Fibroblast of lung (primary cell): ENCODE data around the gene BRD7. TPM values are rescaled to one million over a fixed set of nuclear protein-coding genes. Genes with fewer than 3 reads are reported as not detected.

ENCODE experiments used
- DNase-seq, 2 donors: peaks; one replicate each; pipeline versions ENCODE4 v3.0.0 to v3.0.0-alpha.2; 2010; ENCODE audit warnings: low read depth in 2 of 2
- H2AFZ ChIP-seq: 2 replicates; pipeline ENCODE4 v1.5.1; 2012; ENCODE audit warnings: low read length, control low read depth, inconsistent platforms
- H3K27ac ChIP-seq: 2 replicates; pipeline ENCODE4 v1.5.1; 2011; ENCODE audit warnings: low read length, control low read depth; ENCODE audit not compliant: insufficient read depth
- H3K27me3 ChIP-seq: 2 replicates; pipeline ENCODE4 v1.5.1; 2011; ENCODE audit warnings: mild to moderate bottlenecking, low read length; ENCODE audit not compliant: control insufficient read depth, insufficient read depth
- H3K36me3 ChIP-seq: 2 replicates; pipeline ENCODE4 v1.5.1; 2011; ENCODE audit warnings: low read length; ENCODE audit not compliant: control insufficient read depth, insufficient read depth
- H3K4me1 ChIP-seq: 2 replicates; pipeline ENCODE4 v1.5.1; 2011; ENCODE audit warnings: low read length; ENCODE audit not compliant: control insufficient read depth, insufficient read depth; ENCODE audit errors: extremely low read depth
- H3K4me2 ChIP-seq: 2 replicates; pipeline ENCODE4 v1.5.1; 2011; ENCODE audit warnings: low read length, control low read depth; ENCODE audit not compliant: insufficient read depth; ENCODE audit errors: extremely low read depth
- H3K4me3 ChIP-seq, 4 experiments: fragments of 200-600 bp in 1 of 4; sonication (generic) in 1 of 4; replicated peaks in 1 of 4; 2 replicates each; pipeline ENCODE4 v1.5.1; 2011 to 2016; ENCODE audit warnings: low read length in 4 of 4, low read depth in 3 of 4, mild to moderate bottlenecking in 3 of 4, control low read depth in 2 of 4, inconsistent platforms in 1 of 4, mixed read lengths in 1 of 4; ENCODE audit not compliant: insufficient read depth in 1 of 4; ENCODE audit errors: control extremely low read depth in 1 of 4
- H3K79me2 ChIP-seq: 2 replicates; pipeline ENCODE4 v1.5.1; 2012; ENCODE audit warnings: mild to moderate bottlenecking, low read length, inconsistent platforms; ENCODE audit not compliant: control insufficient read depth, insufficient read depth
- H3K9ac ChIP-seq: 2 replicates; pipeline ENCODE4 v1.5.1; 2011; ENCODE audit warnings: mild to moderate bottlenecking, low read length, control low read depth; ENCODE audit not compliant: insufficient read depth
- H3K9me3 ChIP-seq: 2 replicates; pipeline ENCODE4 v1.5.1; 2012; ENCODE audit warnings: low read depth, low read length; ENCODE audit not compliant: control insufficient read depth, insufficient read depth
- H4K20me1 ChIP-seq: 2 replicates; pipeline ENCODE4 v1.5.1; 2011; ENCODE audit warnings: low read length; ENCODE audit not compliant: control insufficient read depth, insufficient read depth; ENCODE audit errors: extremely low read depth
- EZH2 ChIP-seq: IDR thresholded peaks from 2 replicates; pipeline ENCODE4 v1.5.1; 2012; ENCODE audit warnings: low read length, control low read depth, mild to moderate bottlenecking; ENCODE audit errors: missing control alignments
- polyA plus RNA-seq, 2 donors: library from polyadenylated mRNA; depleted of rRNA in 1 of 2; stranded (reverse) in 1 of 2; unstranded in 1 of 2; fragments of >200 nt; gene quantifications; 2 replicates each; pipeline ENCODE4 v1.2.1, GENCODE V29; 2011 to 2012; ENCODE audit warnings: missing spikeins in 1 of 2
- total RNA-seq: library from RNA; depleted of rRNA; stranded (reverse); fragments of >200 nt; gene quantifications from 2 replicates; pipeline ENCODE4 v1.2.1, GENCODE V29; 2014
- TF ChIP-seq, protein P1 (sequence below), 2 donors: IDR thresholded peaks in 1 of 2; conservative IDR thresholded peaks in 1 of 2; 1 replicate in 1 of 2; 2 replicates in 1 of 2; pipeline ENCODE4 v1.5.1; 2011 to 2012; ENCODE audit warnings: low read length in 2 of 2, control low read depth in 1 of 2, inconsistent platforms in 1 of 2, low read depth in 1 of 2, mild to moderate bottlenecking in 1 of 2

Gene BRD7
- total and polyA plus RNA-seq, 2 donors (not counting 1 experiment from before 2014, with no cell fraction given), result 50.0 to 51.5 TPM

DNA sequence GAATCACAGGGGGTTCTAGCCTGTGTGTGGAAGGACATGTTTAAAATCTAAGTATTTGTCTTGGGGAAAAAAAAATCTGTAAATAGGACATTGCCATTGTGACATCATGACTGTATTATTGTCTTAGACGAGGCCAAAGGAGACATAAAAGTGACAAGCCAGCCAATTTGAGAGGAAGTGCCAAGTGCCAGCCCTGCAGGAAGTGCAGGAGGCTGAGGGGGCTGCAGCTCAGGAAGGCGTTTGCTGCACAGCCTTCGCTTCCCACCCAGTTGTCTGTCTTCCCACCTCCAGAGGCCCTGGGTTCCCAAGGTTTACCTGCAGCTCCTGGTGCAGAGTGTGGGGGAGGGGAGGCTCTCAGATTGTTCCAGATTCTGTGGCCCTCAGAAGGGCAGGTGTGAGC lies 101.1 kb downstream of the BRD7 start:
- H3K27ac ChIP-seq, result no peak overlapping the region
- H3K36me3 ChIP-seq, result no peaks in the 10 kb centered on the region
- H2AFZ ChIP-seq, result no peak overlapping the region
- no peak for DNase-seq
- H3K4me3 ChIP-seq, result no peak overlapping the region
- peak overlapping the region; percentile 90 for H3K4me2 ChIP-seq
- no peaks in the 10 kb centered on the region for H4K20me1 ChIP-seq
- H3K9ac ChIP-seq, result no peak overlapping the region
- TF ChIP-seq, protein P1, sequence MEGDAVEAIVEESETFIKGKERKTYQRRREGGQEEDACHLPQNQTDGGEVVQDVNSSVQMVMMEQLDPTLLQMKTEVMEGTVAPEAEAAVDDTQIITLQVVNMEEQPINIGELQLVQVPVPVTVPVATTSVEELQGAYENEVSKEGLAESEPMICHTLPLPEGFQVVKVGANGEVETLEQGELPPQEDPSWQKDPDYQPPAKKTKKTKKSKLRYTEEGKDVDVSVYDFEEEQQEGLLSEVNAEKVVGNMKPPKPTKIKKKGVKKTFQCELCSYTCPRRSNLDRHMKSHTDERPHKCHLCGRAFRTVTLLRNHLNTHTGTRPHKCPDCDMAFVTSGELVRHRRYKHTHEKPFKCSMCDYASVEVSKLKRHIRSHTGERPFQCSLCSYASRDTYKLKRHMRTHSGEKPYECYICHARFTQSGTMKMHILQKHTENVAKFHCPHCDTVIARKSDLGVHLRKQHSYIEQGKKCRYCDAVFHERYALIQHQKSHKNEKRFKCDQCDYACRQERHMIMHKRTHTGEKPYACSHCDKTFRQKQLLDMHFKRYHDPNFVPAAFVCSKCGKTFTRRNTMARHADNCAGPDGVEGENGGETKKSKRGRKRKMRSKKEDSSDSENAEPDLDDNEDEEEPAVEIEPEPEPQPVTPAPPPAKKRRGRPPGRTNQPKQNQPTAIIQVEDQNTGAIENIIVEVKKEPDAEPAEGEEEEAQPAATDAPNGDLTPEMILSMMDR (conservative IDR thresholded peaks at IDR 0.05 in 1 of 2, IDR thresholded peaks at IDR 0.05 in 1 of 2; ENCODE audit: low read depth in 1 of 2, low read length in 2 of 2), result no peak
- no peak for TF ChIP-seq EZH2
- H3K27me3 ChIP-seq, result no peaks in the 10 kb centered on the region
- peaks cover 2% of the 10 kb centered on the region for H3K79me2 ChIP-seq
- peaks cover 15% of the 10 kb centered on the region for H3K4me1 ChIP-seq
- H3K9me3 ChIP-seq, result no peaks in the 10 kb centered on the region

DNA sequence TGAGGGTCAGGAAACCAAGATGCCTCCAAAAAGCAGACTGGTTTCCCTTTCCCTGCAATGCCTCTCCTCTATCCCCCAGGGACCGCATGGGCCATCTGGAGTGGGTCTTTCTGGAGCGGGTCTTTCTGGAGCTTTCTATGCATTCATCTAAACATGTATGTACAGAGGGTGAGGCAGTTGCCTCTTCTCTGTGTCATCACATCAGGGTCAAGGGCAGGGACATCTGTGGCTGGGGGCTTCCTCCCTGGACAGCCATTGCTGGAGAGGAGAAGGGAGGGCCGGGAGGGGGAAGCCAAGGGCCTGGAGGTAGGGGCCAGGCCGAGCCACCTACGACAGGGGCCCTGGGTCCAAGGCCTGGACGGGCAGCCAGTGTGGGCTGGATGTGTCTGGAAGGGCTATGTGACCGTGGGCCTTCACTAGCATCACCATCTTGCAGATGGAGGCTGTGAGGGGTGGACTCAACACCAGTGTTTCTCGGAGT lies 101.6 kb downstream of the BRD7 start:
- Histone ChIP-seq H3K79me2 (peaks cover 2% of the 10 kb centered on the region), H2AFZ (no peak overlapping the region)

GRCh38 chr16:50266337-50267091 lies 102.3 kb downstream of the BRD7 start, which contains the start of gene ADCY7:
Gene ADCY7 (plus strand): TSS chr16:50266551. CDS start chr16:50288180, 21,629 bp downstream.
- DNase-seq, result peak; percentile 76 to 91
- H3K79me2 ChIP-seq, result peaks cover 2% of the 10 kb centered on the region

More for the DNA sequence above, 101.6 kb downstream of the BRD7 start:
- H3K4me2 ChIP-seq, result peak overlapping the region; percentile 90
- H3K27me3 ChIP-seq, result no peaks in the 10 kb centered on the region
- H4K20me1 ChIP-seq, result no peaks in the 10 kb centered on the region
- H3K4me1 ChIP-seq, result peaks cover 15% of the 10 kb centered on the region
- H3K4me3 ChIP-seq, result peak overlapping the region in 2 of 4 experiments; percentile 21 to 55
- TF ChIP-seq, protein P1 (conservative IDR thresholded peaks at IDR 0.05 in 1 of 2, IDR thresholded peaks at IDR 0.05 in 1 of 2; ENCODE audit: low read depth in 1 of 2, low read length in 2 of 2), result no peak
- TF ChIP-seq EZH2, result no peak
- H3K9me3 ChIP-seq, result no peaks in the 10 kb centered on the region
- peak overlapping the region; percentile 75 for H3K27ac ChIP-seq
- no peaks in the 10 kb centered on the region for H3K36me3 ChIP-seq
- no peak overlapping the region for H3K9ac ChIP-seq
- no peak for DNase-seq

More at GRCh38 chr16:50266337-50267091, 102.3 kb downstream of the BRD7 start, which contains the start of gene ADCY7:
- Histone ChIP-seq H3K4me2 (peak within 1 kb of the TSS; percentile 90), H3K9ac (peak within 1 kb of the TSS; percentile 60), H3K27me3 (no peaks in the 10 kb centered on the region), H3K9me3 (no peaks in the 10 kb centered on the region), H3K4me3 (peak within 1 kb of the TSS; percentile 17 to 55 (median 45)), H2AFZ (peak within 1 kb of the TSS; percentile 63), H3K4me1 (peaks cover 15% of the 10 kb centered on the region), H3K27ac (peak within 1 kb of the TSS; percentile 75), H3K36me3 (no peaks in the 10 kb centered on the region), H4K20me1 (no peaks in the 10 kb centered on the region)
- TF ChIP-seq EZH2, result no peak
- TF ChIP-seq, protein P1 (conservative IDR thresholded peaks at IDR 0.05 in 1 of 2, IDR thresholded peaks at IDR 0.05 in 1 of 2; ENCODE audit: low read depth in 1 of 2, low read length in 2 of 2), result no peak

Other genes with a start within 250 kb of the BRD7 start
- gene TENT4B, start 215.7 kb downstream of the BRD7 start, total RNA-seq, result 11.0 and 12.2 TPM in 2 replicates
- gene TENT4B, start 215.7 kb downstream of the BRD7 start, polyA plus RNA-seq, result 11.1 and 12.3 TPM in 2 replicates
- 34.0 and 34.7 TPM in 2 replicates for gene ADCY7, start 102.4 kb downstream of the BRD7 start, total RNA-seq
- 9.4 and 9.9 TPM in 2 replicates for gene ADCY7, start 102.4 kb downstream of the BRD7 start, polyA plus RNA-seq
- gene NKD1, start 179.4 kb upstream of the BRD7 start, total RNA-seq, result under 0.01 TPM in 2 replicates
- gene NKD1, start 179.4 kb upstream of the BRD7 start, polyA plus RNA-seq, result 0.02 and 0.12 TPM in 2 replicates